VCaP (cell line): ENCODE data around the gene TPRG1L.
A peak's percentile ranks its signal among the peaks of the same experiment; 100 is the strongest.

Experiments
- H3K27ac ChIP-seq: fragments of 450-650 bp; 2 replicates; pipeline ENCODE4 v1.5.1; 2017
- CTCF ChIP-seq: fragments of 450-650 bp; conservative IDR thresholded peaks from 2 replicates; pipeline ENCODE4 v1.5.1; 2017; ENCODE audit warnings: mild to moderate bottlenecking, moderate library complexity

TPRG1L gene

GRCh38 chr1:3668585-3669300, 43.9 kb downstream of the TPRG1L start:
- TF ChIP-seq CTCF, result no peak
- H3K27ac ChIP-seq, result peak overlapping the region; percentile 78

- no peak for TF ChIP-seq CTCF
- peak overlapping the region; percentile 78 for H3K27ac ChIP-seq
Observed at GRCh38 chr1:3669421-3669821, 44.6 kb downstream of the TPRG1L start.

- H3K27ac ChIP-seq, result no peak overlapping the region
- TF ChIP-seq CTCF, result no peak
Observed at GRCh38 chr1:3669971-3670431, 45.2 kb downstream of the TPRG1L start.

- H3K27ac ChIP-seq, result no peak overlapping the region
- no peak for TF ChIP-seq CTCF
Observed at GRCh38 chr1:3670823-3671265, 46.0 kb downstream of the TPRG1L start.

- no peak overlapping the region for H3K27ac ChIP-seq
Observed at GRCh38 chr1:3671371-3672180, 46.8 kb downstream of the TPRG1L start.

GRCh38 chr1:3672231-3672970, 47.6 kb downstream of the TPRG1L start:
- H3K27ac ChIP-seq, result no peak overlapping the region
- no peak for TF ChIP-seq CTCF

More at GRCh38 chr1:3671371-3672180, 46.8 kb downstream of the TPRG1L start:
- TF ChIP-seq CTCF, result no peak

GRCh38 chr1:3672971-3673361, 48.2 kb downstream of the TPRG1L start:
- TF ChIP-seq CTCF, result no peak
- no peak overlapping the region for H3K27ac ChIP-seq
